MM.1S (cell line): ENCODE results near the gene KLRF2.

Experiments
- CTCF ChIP-seq: fragments of 300-600 bp; sonication (generic); IDR thresholded peaks from 2 replicates; pipeline ENCODE4 v1.5.1; 2016; ENCODE audit warnings: antibody characterized with exemption, low read length, mixed read lengths
- EZH2 ChIP-seq: fragments of 300-600 bp; sonication (generic); optimal IDR thresholded peaks from 2 replicates; pipeline ENCODE3; 2017; ENCODE audit warnings: low read depth, mild to moderate bottlenecking, antibody characterized with exemption, low read length, mixed read lengths
- EZH2phosphoT487 ChIP-seq: fragments of 300-600 bp; sonication (generic); IDR thresholded peaks from 2 replicates; pipeline ENCODE4 v1.6.1; 2018; ENCODE audit warnings: antibody characterized with exemption, low read length

GRCh38 chr12:9883175-9883574, 1.9 kb downstream of the KLRF2 start:
- TF ChIP-seq CTCF, result no peak
- TF ChIP-seq EZH2, result no peak
- TF ChIP-seq EZH2phosphoT487, result no peak
